HCT116 (cell line): ENCODE measurements around the gene ANO9.

Source experiments
- EZH2 ChIP-seq: fragments of 200-600 bp; sonication (generic); IDR thresholded peaks from 2 replicates; pipeline ENCODE4 v1.6.1; 2017; ENCODE audit warnings: antibody characterized with exemption, mixed run types
- EZH2phosphoT487 ChIP-seq: fragments of 200-600 bp; IDR thresholded peaks from 2 replicates; pipeline ENCODE4 v1.6.1; 2018; ENCODE audit warnings: antibody characterized with exemption, borderline replicate concordance
- POLR2AphosphoS5 ChIP-seq: IDR thresholded peaks from 2 replicates; pipeline ENCODE4 v1.6.1; 2011; ENCODE audit warnings: mild to moderate bottlenecking, low read depth, low read length, moderate library complexity
- SIN3A ChIP-seq: IDR thresholded peaks from 2 replicates; pipeline ENCODE4 v1.6.1; 2012; ENCODE audit warnings: low read depth
- ZFX ChIP-seq: fragments of 450-650 bp; IDR thresholded peaks from 2 replicates; pipeline ENCODE4 v1.6.1; 2017
- TF ChIP-seq, protein P1 (sequence below), 3 experiments: fragments of 200-600 bp in 1 of 3; sonication (generic) in 1 of 3; IDR thresholded peaks in 2 of 3; conservative IDR thresholded peaks in 1 of 3; 2 replicates each; pipeline ENCODE4 v1.5.1; 2012 to 2017; ENCODE audit warnings: low read depth in 2 of 3, low read length in 2 of 3, antibody characterized with exemption in 1 of 3, borderline replicate concordance in 1 of 3, control low read depth in 1 of 3, mild to moderate bottlenecking in 1 of 3, mixed read lengths in 1 of 3, mixed run types in 1 of 3, moderate library complexity in 1 of 3; ENCODE audit not compliant: insufficient read depth in 1 of 3

DNA sequence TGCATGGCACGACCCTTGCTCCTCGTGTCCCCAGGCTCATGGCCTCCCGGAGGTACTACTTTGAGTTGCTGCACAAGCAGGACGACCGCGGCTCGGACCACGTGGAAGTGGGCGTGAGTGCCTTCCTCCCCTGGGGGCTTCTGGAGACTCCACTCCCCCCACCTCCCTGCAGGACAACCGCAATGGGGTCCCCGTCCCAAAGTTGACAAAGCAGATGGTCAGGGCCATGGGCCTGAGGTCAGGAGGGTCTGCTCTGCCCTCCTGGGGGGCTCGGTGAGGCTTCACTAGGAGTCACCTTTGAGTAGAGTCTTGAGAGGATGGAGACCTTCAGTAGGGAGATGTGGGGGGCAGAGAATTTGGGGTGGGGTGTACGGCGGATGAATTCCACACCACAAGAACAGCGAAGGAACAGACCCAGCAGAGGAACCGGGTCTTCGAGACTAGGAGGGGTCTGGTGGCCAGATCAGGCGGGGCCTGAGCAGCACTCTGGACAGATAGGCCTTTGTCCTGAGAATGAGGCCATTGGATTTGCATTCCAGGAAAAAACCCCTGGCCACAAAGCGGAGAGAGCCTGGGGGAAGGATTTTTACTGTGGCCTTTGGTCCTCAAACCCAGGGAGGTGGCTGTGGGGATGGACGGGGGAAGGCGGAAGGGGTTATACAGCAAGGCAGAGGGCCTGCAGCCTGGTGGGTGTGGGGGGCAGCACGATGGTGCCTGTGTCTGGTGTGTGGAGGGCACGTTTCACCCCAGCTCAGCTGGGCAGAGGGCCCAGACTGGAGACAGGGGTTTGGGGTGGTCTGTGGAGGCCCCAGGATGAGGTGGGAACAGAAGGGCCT is 67.9 kb downstream of the ANO9 start:
- TF ChIP-seq POLR2AphosphoS5 (no peak), SIN3A (no peak), EZH2phosphoT487 (no peak), EZH2 (no peak), ZFX (no peak)
- TF ChIP-seq, protein P1, sequence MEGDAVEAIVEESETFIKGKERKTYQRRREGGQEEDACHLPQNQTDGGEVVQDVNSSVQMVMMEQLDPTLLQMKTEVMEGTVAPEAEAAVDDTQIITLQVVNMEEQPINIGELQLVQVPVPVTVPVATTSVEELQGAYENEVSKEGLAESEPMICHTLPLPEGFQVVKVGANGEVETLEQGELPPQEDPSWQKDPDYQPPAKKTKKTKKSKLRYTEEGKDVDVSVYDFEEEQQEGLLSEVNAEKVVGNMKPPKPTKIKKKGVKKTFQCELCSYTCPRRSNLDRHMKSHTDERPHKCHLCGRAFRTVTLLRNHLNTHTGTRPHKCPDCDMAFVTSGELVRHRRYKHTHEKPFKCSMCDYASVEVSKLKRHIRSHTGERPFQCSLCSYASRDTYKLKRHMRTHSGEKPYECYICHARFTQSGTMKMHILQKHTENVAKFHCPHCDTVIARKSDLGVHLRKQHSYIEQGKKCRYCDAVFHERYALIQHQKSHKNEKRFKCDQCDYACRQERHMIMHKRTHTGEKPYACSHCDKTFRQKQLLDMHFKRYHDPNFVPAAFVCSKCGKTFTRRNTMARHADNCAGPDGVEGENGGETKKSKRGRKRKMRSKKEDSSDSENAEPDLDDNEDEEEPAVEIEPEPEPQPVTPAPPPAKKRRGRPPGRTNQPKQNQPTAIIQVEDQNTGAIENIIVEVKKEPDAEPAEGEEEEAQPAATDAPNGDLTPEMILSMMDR (IDR thresholded peaks at IDR 0.05 in 2 of 3, conservative IDR thresholded peaks at IDR 0.05 in 1 of 3; ENCODE audit: borderline replicate concordance in 1 of 3, insufficient read depth in 1 of 3, low read depth in 2 of 3, low read length in 2 of 3): no peak
